Epidermal melanocyte (primary cell): ENCODE measurements around the gene KAZALD1.

Experiments
- DNase-seq: peaks from one replicate; pipeline ENCODE4 v3.0.0; 2011; ENCODE audit warnings: low spot score; ENCODE audit not compliant: insufficient read length

Gene KAZALD1

GRCh38 chr10:101066896-101067355, 5.1 kb downstream of the KAZALD1 start:
- DNase-seq = no peak

- peak; percentile 84 for DNase-seq
Measured at GRCh38 chr10:101067356-101068083, 5.7 kb downstream of the KAZALD1 start.

GRCh38 chr10:101069441-101069840, 7.7 kb downstream of the KAZALD1 start:
- no peak for DNase-seq

GRCh38 chr10:101070098-101070497, 8.3 kb downstream of the KAZALD1 start:
- DNase-seq = no peak

GRCh38 chr10:101071267-101071884, 9.6 kb downstream of the KAZALD1 start:
- DNase-seq = no peak

- DNase-seq = no peak
Measured at GRCh38 chr10:101071885-101072433, 10.2 kb downstream of the KAZALD1 start.

- no peak for DNase-seq
Measured at GRCh38 chr10:101072923-101073322, 11.1 kb downstream of the KAZALD1 start.

- no peak for DNase-seq
Measured at GRCh38 chr10:101073631-101074030, 11.8 kb downstream of the KAZALD1 start.

GRCh38 chr10:101075775-101076174, 14.0 kb downstream of the KAZALD1 start:
- DNase-seq = no peak

GRCh38 chr10:101076630-101077029, 14.8 kb downstream of the KAZALD1 start:
- DNase-seq = no peak

- DNase-seq = no peak
Measured at GRCh38 chr10:101079874-101080273, 18.1 kb downstream of the KAZALD1 start.

- DNase-seq = no peak
Measured at GRCh38 chr10:101080933-101081931, 19.4 kb downstream of the KAZALD1 start.

GRCh38 chr10:101085846-101086245, 24.1 kb downstream of the KAZALD1 start:
- DNase-seq = no peak

- DNase-seq = no peak
Measured at GRCh38 chr10:101087376-101087775, 25.6 kb downstream of the KAZALD1 start.

GRCh38 chr10:101087965-101088364, 26.2 kb downstream of the KAZALD1 start:
- no peak for DNase-seq

GRCh38 chr10:101089520-101090299, 27.9 kb downstream of the KAZALD1 start:
- no peak for DNase-seq

- DNase-seq = no peak
Measured at GRCh38 chr10:101090597-101090996, 28.8 kb downstream of the KAZALD1 start.

GRCh38 chr10:101091546-101092290, 29.9 kb downstream of the KAZALD1 start:
- no peak for DNase-seq

GRCh38 chr10:101092881-101093354, 31.1 kb downstream of the KAZALD1 start:
- no peak for DNase-seq
